GM19397 (cell line): ENCODE measurements around the gene DDX49.
"Not testable (repeated sequence)": the region's sequence is repeated elsewhere in the genome, so short reads cannot be mapped to it uniquely, and the experiment has no call there.

Source experiments
- ATAC-seq: cut with Tn5 transposase; IDR thresholded peaks from one replicate; pipeline ENCODE4 v1.9.1; 2021; ENCODE audit warnings: mild to moderate bottlenecking, moderate library complexity; ENCODE audit not compliant: unreplicated experiment

Gene DDX49

GRCh38 chr19:18895038-18895823 lies 24.3 kb upstream of the DDX49 start:
- no peak for ATAC-seq

DNA sequence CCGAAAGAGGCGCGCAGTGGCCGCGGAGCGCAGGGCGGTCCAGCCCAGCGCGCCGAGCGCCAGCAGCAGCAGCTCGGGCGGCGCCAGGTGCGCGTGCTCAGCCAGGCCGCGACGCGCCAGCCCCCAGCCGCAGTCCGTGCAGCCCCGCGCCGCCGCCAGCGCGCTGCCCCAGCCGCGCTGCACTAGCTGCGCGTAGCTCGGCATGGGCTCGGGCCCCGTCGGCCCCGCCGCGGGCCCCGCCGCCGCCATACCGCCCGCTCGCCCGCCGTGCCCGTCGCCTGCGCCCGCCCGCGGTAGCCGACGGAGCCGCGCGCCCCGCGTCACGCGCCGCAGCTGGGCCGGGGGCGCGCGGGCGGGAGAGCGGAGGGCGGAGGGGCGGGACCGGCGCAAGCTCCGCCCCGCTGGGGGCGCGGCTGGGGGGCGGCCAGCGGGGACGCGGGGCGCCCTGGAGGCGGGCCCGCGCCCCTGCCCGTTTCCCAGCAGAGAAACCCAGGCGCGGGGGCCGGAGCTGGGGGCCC lies 23.6 kb upstream of the DDX49 start, which contains the start of gene CERS1:
Gene CERS1 (minus strand): TSS at position 335 of the 518 bp plus-strand sequence. CDS start 86 bp downstream, at position 249.
- no peak for ATAC-seq

GRCh38 chr19:18896421-18896841 lies 23.1 kb upstream of the DDX49 start:
- no peak for ATAC-seq

DNA sequence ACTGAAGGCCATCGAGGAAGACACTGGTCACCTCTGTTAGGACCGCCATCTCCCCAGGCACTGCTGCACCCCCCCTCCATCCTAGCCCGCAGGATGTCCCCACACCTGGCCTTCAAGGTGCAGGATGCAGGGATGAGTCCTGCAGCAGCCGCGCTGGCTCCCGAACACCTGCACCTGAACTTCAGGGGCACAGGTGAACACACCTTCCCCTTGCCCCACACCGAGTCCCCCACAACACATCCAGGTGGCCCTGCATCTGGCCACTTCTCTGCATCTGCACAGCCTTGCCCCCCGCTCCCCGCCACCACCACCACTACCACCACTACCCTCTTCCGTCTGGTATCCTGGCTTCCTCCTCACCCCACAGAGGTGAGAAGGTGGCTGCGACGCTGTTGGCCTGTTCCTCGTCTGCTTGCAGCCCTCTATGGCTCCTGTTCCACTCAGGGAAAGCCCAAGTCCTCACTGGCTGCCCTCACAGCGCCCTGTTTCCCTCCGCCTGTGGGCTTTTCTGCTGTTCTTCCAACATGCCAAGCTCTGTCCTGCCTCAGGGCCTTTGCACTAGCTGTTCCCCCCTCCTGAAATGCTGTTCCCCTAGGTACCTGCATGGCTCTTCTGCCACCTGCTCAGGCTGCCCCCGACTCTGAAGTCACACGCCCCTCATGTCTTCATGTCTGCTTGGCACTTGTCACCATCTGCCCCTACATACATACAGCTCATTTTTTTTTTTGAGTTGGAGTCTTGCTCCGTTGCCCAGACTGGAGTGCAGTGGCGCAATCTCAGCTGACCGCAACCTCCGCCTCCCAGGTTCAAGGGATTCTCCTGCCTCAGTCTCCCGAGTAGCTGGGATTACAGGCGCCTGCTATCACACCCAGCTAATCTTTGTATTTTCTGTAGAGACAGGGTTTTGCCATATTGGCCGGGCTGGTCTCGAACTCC lies 22.2 kb upstream of the DDX49 start:
- ATAC-seq, result no peak

- ATAC-seq, result no peak
These were observed 21.4 kb upstream of the DDX49 start for GRCh38 chr19:18898081-18898606.

GRCh38 chr19:18898607-18899408 lies 20.7 kb upstream of the DDX49 start:
- no peak for ATAC-seq

GRCh38 chr19:18899624-18900560 lies 19.6 kb upstream of the DDX49 start:
- ATAC-seq, result no peak

GRCh38 chr19:18900700-18901481 lies 18.6 kb upstream of the DDX49 start:
- ATAC-seq, result no peak

DNA sequence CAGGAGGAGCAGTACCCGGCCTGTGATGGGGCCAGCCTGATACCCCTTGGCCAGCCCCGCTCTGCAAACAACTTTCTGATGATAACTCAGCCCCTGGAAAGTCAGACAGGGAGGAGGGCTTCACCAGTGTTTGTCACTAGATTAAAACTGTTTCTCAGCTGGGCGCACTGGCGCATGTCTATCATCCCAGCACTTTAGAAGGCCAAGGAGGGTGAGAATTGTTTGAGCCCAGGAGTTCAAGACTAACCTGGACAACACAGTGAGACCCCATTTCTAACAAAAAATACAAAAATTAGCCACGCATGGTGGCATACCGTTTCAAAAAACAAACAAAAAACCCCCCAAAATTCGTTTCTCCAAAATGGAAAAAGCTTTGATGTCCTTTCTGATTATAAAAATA lies 18.0 kb upstream of the DDX49 start:
- ATAC-seq, result no peak

GRCh38 chr19:18902519-18902918 lies 17.0 kb upstream of the DDX49 start:
- ATAC-seq, result not testable (repeated sequence)

GRCh38 chr19:18903156-18904037 lies 16.1 kb upstream of the DDX49 start:
- no peak for ATAC-seq

GRCh38 chr19:18904334-18905057 lies 15.0 kb upstream of the DDX49 start:
- ATAC-seq, result no peak

DNA sequence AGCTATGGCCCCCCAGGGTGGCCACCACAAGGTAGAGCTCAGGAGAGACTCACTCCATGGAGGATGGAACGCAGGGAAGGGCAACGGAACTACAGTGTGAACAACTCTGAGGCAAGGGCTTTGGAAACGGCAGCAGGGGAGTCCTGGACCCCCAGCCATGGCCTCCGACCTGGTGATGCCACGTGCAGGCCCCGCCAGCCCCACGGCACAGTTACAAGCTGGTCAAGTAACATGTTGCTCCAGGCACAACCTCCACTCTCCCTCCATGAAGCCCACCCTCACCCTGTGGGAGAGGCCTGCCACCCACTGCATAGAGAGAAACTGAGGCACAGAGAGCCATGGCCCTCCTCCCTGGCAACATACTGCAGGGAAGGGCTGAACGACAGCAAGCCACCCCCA lies 14.5 kb upstream of the DDX49 start:
- no peak for ATAC-seq

- ATAC-seq, result no peak
These were observed 13.8 kb upstream of the DDX49 start for GRCh38 chr19:18905513-18906236.

DNA sequence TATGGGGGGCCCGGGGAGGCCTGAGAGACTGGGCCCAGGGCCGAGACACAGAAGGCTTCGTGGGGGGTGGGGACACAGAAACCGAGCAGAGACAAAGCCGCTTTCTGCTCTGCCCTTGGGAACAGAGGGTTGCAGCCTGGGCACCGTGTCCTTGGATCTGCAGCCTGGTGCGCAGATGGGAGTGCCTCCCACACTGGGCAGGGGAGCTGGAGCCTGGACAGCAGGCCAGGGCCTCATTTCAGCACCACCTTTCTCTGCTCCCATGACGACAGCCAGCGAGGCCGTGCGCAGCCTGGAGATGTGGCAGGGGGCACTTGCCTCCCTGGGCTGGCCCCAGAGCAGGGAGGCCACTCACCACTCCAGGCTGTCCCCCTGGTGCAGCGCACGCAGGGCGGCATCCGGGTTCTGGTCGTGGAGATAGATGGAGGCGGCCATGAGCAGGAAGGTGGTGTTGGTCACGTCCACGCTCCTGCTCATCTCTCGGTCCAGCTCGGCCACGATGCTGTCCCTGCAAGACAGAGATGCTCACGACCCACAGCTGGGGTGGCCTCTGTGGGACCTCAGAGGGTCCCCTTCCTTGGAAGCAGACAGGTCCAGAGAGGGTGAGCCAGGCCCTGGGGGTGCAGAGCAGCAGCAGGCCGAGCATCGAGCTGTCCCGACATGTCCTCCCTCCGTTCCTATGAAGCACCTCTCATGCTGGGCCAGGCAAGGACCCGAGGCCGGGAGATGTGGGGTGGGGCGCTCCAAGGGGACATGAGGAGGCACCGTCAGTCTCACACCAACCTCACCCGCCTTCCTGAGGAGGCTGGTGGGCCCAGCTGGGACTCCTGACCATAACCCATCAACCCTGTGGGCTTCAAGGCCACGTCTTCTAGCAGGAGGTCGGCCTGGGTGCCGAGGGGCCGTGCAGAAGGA lies 12.7 kb upstream of the DDX49 start:
- ATAC-seq, result no peak
